H1 (cell line): ENCODE results near the gene C12orf75. TPM values are rescaled to one million over a fixed set of nuclear protein-coding genes. Genes with fewer than 3 reads are reported as not detected.

Experiments used
- E2F6 ChIP-seq: IDR thresholded peaks from 2 replicates; pipeline ENCODE4 v1.6.1; 2012; ENCODE audit warnings: inconsistent platforms
- EP300 ChIP-seq, 2 experiments: IDR thresholded peaks; 1 replicate in 1 of 2; 2 replicates in 1 of 2; pipeline ENCODE4 v1.6.1; 2011 to 2012; ENCODE audit warnings: low read depth in 2 of 2, low read length in 2 of 2, mild to moderate bottlenecking in 2 of 2, borderline replicate concordance in 1 of 2, inconsistent platforms in 1 of 2, moderate library complexity in 1 of 2
- MAFK ChIP-seq: IDR thresholded peaks from 2 replicates; pipeline ENCODE4 v1.6.1; 2012; ENCODE audit warnings: low read depth, mild to moderate bottlenecking, improper control_type of control experiment, low read length
- ZNF274 ChIP-seq: IDR thresholded peaks from 2 replicates; pipeline ENCODE4 v1.7.0; 2012; ENCODE audit warnings: low read length, borderline replicate concordance; ENCODE audit errors: extremely low read depth
- polyA plus RNA-seq, 7 experiments: library from polyadenylated mRNA; depleted of rRNA in 3 of 7; stranded (reverse) in 5 of 7; unstranded in 2 of 7; fragments of >200 nt in 5 of 7; fragments of 200-250 nt in 2 of 7; gene quantifications; 1 replicate in 5 of 7; 2 replicates in 1 of 7; 4 replicates in 1 of 7; pipeline versions ENCODE4 v1.2.1 to v1.2.3, GENCODE V29; 2011 to 2013; ENCODE audit warnings: missing spikeins in 2 of 7, mixed read lengths in 2 of 7
- total RNA-seq: library from RNA; stranded (reverse); fragmentation: NEBNext Ultra II Directional; extraction: Animal tissue kit (Norgen Biotek cat#: 25700); gene quantifications from 2 replicates; pipeline ENCODE4 v1.2.1, GENCODE V29; 2021

The C12orf75 gene
- total and polyA plus RNA-seq, 2 of the 8 experiments (the other 6 are each of a cell fraction or from before 2014, with no cell fraction given): 26.4 to 41.2 TPM

GRCh38 chr12:105347499-105347898 lies 17.0 kb downstream of the C12orf75 start (continued):
- TF ChIP-seq MAFK (no peak), E2F6 (no peak), EP300 (IDR thresholded peaks at IDR 0.05; ENCODE audit: borderline replicate concordance in 1 of 2, low read depth in 2 of 2, low read length in 2 of 2) (no peak), ZNF274 (no peak)
